ENCODE measurements around the gene SIGLEC14.

SIGLEC14 gene

GRCh38 chr19:51614789-51615188, 31.8 kb downstream of the SIGLEC14 start:
- no peak for DNase-seq

GRCh38 chr19:51610576-51610975, 36.0 kb downstream of the SIGLEC14 start:
- no peak for DNase-seq

- peak; percentile 84 for DNase-seq
These were observed 38.6 kb downstream of the SIGLEC14 start for GRCh38 chr19:51607920-51608562.

- DNase-seq, result peak; percentile 66
These were observed 39.5 kb downstream of the SIGLEC14 start for GRCh38 chr19:51607077-51607476.

GRCh38 chr19:51602189-51602854, 44.3 kb downstream of the SIGLEC14 start:
- no peak for DNase-seq

GRCh38 chr19:51600940-51601580, 45.6 kb downstream of the SIGLEC14 start:
- no peak for DNase-seq

GRCh38 chr19:51599084-51599483, 47.5 kb downstream of the SIGLEC14 start:
- DNase-seq, result no peak

GRCh38 chr19:51598159-51598915, 48.3 kb downstream of the SIGLEC14 start:
- no peak for DNase-seq

GRCh38 chr19:51595190-51596175, 51.1 kb downstream of the SIGLEC14 start:
- no peak for DNase-seq

- DNase-seq, result no peak
These were observed 51.9 kb downstream of the SIGLEC14 start for GRCh38 chr19:51594774-51595109.

- DNase-seq, result peak; percentile 98
These were observed 52.5 kb downstream of the SIGLEC14 start for GRCh38 chr19:51593969-51594773.

GRCh38 chr19:51593138-51593890, 53.3 kb downstream of the SIGLEC14 start:
- DNase-seq, result no peak
